OCI-LY7 (cell line): ENCODE measurements around the gene HOXC11.

Source experiments
- CTCF ChIP-seq: fragments of 200-600 bp; sonication (generic); conservative IDR thresholded peaks from 2 replicates; pipeline ENCODE4 v1.5.1; 2014; ENCODE audit warnings: mild to moderate bottlenecking, antibody characterized with exemption, low read length, moderate library complexity, mixed read lengths
- EZH2phosphoT487 ChIP-seq: fragments of 200-600 bp; sonication (generic); IDR thresholded peaks from 2 replicates; pipeline ENCODE4 v1.6.1; 2018; ENCODE audit warnings: low read depth, borderline replicate concordance, mild to moderate bottlenecking, mixed run types, antibody characterized with exemption, low read length, moderate library complexity, mixed read lengths

GRCh38 chr12:53967421-53967925, 5.5 kb upstream of the HOXC11 start:
- no peak for TF ChIP-seq CTCF
- TF ChIP-seq EZH2phosphoT487, result no peak
